ENCODE data around the gene SFTPD.

The SFTPD gene

DNA sequence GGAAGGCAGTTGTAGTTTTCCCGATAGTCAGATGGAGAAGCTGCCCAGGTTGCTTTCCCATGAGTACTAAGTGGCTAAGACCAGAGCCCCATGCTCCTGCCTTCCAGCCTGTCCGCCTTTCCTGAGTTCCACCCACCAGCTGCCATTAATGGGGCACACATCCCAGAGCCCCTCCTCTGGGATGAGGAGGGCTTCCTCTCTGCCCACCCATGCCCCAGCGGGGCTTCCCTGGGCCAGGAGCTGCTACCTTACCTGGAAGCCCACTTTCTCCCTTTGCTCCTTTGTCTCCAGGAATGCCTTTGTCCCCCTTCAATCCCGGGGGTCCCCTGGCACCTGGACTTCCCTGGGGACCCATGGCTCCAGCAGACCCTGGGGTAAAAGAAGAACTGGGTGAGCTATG is 7.8 kb downstream of the SFTPD start:
- H3K27me3 ChIP-seq (ENCODE audit: insufficient read depth, low read length), result no peaks in the 10 kb centered on the region
- no peak overlapping the region for H3K4me3 ChIP-seq (ENCODE audit: low read length)
- no peaks in the 10 kb centered on the region for H3K4me1 ChIP-seq (ENCODE audit: insufficient read depth, low read length)
- H3K36me3 ChIP-seq (ENCODE audit: insufficient read depth, low read length), result no peaks in the 10 kb centered on the region
- no peaks in the 10 kb centered on the region for H3K9me3 ChIP-seq (ENCODE audit: low read length)
- no peak overlapping the region for H2AFZ ChIP-seq (ENCODE audit: low read depth, low read length)

DNA sequence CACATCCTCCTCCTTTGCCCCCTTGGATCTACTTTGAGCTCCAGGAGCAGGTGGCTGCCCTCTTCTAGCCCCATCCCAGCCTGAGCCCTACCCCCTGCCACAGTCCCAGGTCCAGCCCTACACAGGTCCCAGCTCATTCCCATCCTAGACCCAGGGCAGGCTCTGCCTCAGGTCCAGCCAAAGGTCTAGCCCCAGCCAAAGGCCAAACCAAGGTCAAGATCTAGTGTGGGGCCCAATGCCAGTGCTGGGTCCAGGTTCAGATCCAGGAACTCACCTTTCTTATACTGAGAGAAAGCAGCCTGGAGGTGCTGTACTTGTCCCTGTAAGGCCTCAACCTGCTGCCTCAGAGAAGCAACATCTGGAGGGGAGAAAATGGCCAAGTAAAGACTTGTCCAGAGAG is 8.5 kb downstream of the SFTPD start:
- Histone ChIP-seq H2AFZ (ENCODE audit: low read depth, low read length) (no peak overlapping the region), H3K4me3 (ENCODE audit: low read length) (no peak overlapping the region), H3K4me1 (ENCODE audit: insufficient read depth, low read length) (no peaks in the 10 kb centered on the region), H3K27me3 (ENCODE audit: insufficient read depth, low read length) (no peaks in the 10 kb centered on the region), H3K9me3 (ENCODE audit: low read length) (no peaks in the 10 kb centered on the region), H3K36me3 (ENCODE audit: insufficient read depth, low read length) (no peaks in the 10 kb centered on the region)

DNA sequence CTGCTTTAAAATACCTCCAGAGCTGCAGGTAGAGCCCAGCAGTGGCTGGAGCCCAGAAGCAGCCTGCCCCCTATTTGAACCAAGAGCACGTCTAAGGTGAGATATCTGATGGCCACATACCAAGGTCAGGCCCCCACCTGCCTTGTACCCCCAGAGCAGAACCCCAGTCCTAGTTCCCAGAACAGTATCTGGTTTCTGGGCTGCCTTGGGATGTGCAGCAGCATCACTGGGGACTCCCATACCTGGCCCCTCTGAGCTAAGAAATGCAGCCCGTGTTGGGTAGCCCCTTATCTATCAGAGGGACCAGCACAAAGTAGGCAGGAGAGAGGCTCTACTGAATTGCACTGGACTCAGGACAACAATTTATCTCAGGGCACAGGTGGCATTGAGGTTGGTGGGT is 8.9 kb downstream of the SFTPD start:
- H2AFZ ChIP-seq (ENCODE audit: low read depth, low read length), result no peak overlapping the region

DNA sequence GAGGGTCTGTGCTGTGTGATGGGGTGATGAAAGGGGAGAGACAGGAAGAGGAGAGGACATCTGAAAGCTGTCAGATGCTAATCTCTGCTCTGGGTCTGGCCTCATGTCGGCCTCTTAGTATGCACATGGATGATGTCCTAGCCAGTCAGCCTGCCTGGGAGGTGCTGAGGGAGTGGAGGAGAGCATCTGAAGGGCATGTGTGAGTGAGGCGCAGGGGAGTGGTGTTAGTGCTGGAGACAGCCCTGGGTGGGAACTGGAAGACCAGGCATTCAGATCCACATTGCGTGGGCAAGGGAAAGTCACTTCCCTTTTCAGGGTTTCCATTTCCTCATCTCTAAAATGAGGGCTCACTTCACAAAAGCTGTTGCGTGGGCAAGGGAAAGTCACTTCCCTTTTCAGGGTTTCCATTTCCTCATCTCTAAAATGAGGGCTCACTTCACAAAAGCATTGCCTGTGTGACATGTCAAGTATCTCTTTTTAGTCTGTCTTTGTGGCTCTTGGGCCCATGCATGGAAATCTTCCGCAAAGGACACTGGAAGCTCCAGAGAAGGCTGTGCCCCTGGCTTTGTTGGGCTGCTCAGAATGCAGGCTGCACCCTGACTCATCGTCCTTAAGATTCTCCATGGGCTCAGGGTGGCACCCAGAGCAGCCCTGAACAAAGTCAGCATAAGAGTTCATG is 10.0 kb downstream of the SFTPD start:
- Histone ChIP-seq H3K27me3 (ENCODE audit: insufficient read depth, low read length) (no peaks in the 10 kb centered on the region), H3K4me1 (ENCODE audit: insufficient read depth, low read length) (no peaks in the 10 kb centered on the region), H3K9me3 (ENCODE audit: low read length) (no peaks in the 10 kb centered on the region), H3K4me3 (ENCODE audit: low read length) (no peak overlapping the region), H2AFZ (ENCODE audit: low read depth, low read length) (no peak overlapping the region), H3K36me3 (ENCODE audit: insufficient read depth, low read length) (no peaks in the 10 kb centered on the region)

More for the DNA sequence above, 8.9 kb downstream of the SFTPD start:
- H3K4me3 ChIP-seq (ENCODE audit: low read length), result no peak overlapping the region
- no peaks in the 10 kb centered on the region for H3K36me3 ChIP-seq (ENCODE audit: insufficient read depth, low read length)
- no peaks in the 10 kb centered on the region for H3K27me3 ChIP-seq (ENCODE audit: insufficient read depth, low read length)
- H3K9me3 ChIP-seq (ENCODE audit: low read length), result no peaks in the 10 kb centered on the region
- no peaks in the 10 kb centered on the region for H3K4me1 ChIP-seq (ENCODE audit: insufficient read depth, low read length)

DNA sequence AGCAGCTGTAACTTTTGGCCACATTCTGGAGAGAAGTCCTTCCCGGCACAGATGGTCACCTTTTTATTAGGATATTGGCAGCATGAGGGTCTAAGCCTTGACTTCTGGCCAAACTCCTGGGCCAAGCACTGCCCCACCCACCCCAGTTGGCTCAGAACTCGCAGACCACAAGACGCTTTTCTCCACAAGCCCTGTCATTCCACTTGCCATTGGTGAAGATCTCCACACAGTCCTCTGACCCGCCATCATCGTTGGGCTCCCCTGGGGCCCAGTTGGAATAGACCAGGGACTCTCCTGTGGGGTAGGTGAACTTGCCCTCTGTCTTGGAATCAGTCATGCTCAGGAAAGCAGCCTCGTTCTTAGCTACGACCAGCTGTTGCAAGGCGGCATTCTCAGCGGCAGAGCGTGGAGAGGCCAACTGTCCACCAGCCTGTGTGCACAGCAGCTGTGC is 11.2 kb downstream of the SFTPD start:
- no peaks in the 10 kb centered on the region for H3K9me3 ChIP-seq (ENCODE audit: low read length)
- no peaks in the 10 kb centered on the region for H3K36me3 ChIP-seq (ENCODE audit: insufficient read depth, low read length)
- H3K4me3 ChIP-seq (ENCODE audit: low read length), result no peak overlapping the region
- H3K4me1 ChIP-seq (ENCODE audit: insufficient read depth, low read length), result no peaks in the 10 kb centered on the region
- no peak overlapping the region for H2AFZ ChIP-seq (ENCODE audit: low read depth, low read length)
- no peaks in the 10 kb centered on the region for H3K27me3 ChIP-seq (ENCODE audit: insufficient read depth, low read length)

DNA sequence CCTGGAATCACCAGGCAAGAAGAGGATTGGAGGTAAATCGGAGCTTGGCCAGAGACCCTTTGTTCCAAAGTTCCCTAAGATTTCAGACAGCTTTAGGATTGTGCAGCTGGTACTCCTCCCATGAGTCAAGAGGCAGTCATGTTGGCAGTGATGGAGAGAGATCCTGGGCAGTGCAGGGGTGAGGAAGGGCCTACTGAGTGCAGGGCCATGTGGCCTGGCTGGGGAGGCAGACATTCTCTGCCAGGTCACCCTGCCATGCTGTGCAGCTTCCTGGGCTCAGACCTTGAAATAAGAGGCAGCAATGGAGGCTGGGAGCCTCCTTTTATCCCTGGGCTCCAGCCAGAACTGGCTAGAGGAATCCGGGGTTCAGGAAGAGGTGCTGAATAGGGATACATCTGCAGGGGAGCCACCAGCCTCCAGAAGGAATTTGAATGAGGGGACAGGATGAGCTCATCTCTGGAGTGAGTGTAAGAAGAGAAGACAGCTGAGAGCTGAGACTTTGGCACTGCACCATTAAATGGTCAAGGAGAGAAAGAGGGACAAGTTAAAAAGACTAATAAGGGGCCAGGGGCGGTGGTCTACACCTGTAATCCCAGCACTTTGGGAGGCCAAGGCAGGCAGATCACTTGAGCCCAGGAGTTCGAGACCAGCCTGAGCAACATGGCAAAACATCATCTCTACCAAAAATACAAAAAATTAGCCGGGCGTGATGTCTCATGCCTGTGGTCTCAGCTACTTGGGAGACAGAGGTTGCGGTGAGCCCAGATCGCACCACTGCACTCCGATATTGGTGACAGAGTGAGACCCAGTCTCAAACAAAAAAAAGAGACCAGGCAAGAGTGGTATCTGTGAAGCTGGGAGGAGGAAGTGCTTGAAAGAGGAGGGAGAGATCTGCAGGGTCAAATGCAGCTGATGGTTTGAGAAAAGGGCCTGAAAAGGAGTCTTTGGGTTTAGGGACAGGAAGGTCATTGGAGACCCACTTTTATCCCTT is 12.0 kb downstream of the SFTPD start:
- no peaks in the 10 kb centered on the region for H3K36me3 ChIP-seq (ENCODE audit: insufficient read depth, low read length)
- H3K9me3 ChIP-seq (ENCODE audit: low read length), result no peaks in the 10 kb centered on the region
- no peaks in the 10 kb centered on the region for H3K4me1 ChIP-seq (ENCODE audit: insufficient read depth, low read length)
- H2AFZ ChIP-seq (ENCODE audit: low read depth, low read length), result no peak overlapping the region
- no peak overlapping the region for H3K4me3 ChIP-seq (ENCODE audit: low read length)
- H3K27me3 ChIP-seq (ENCODE audit: insufficient read depth, low read length), result no peaks in the 10 kb centered on the region

DNA sequence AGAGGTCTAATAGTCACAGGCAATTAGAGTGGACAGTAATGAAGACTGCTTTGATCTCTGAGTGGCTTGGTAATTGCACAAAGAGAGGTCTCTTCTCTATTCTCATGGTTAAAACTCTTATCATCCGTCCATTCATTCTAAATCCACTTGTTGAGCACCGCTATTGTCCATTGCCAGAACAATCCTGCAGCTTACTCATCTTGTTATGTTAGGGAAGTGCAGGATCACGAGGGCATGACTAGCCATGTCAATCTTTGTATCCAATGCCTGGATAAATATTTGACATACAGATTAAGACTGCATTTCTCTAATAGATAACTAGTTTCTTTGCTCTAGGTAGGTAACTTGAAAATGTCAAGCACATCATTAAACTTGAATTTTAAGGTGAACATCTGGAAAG is 14.9 kb downstream of the SFTPD start:
- Histone ChIP-seq H3K27me3 (ENCODE audit: insufficient read depth, low read length) (no peaks in the 10 kb centered on the region), H3K9me3 (ENCODE audit: low read length) (no peaks in the 10 kb centered on the region), H2AFZ (ENCODE audit: low read depth, low read length) (no peak overlapping the region), H3K36me3 (ENCODE audit: insufficient read depth, low read length) (no peaks in the 10 kb centered on the region), H3K4me1 (ENCODE audit: insufficient read depth, low read length) (no peaks in the 10 kb centered on the region), H3K4me3 (ENCODE audit: low read length) (no peak overlapping the region)

DNA sequence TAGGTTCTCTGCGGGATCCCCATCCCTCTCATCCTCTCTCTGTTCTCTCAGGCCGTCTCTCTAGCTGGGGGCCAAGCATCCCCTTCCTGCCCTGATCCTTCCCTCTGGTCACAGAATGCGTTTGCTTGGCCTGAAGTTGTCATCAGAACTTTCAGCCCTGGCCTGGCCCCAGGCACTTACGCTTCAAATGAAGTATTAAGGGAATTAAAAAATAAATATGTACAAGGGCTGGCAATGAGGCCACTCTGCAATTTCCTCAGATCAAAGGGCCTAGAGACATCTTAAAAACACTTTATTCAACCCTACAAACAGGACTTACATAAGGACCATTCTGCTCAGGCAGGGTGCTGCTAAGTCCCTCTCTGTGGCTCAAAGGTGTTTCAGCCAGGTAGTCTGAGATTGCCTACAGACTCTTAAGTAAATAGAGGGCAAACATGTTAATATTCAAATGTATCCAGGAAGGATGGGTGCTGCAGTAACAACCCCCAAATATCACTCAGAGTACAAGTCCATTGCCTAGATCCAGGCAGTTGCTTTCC is 16.0 kb downstream of the SFTPD start:
- Histone ChIP-seq H2AFZ (ENCODE audit: low read depth, low read length) (no peak overlapping the region), H3K4me3 (ENCODE audit: low read length) (no peak overlapping the region), H3K27me3 (ENCODE audit: insufficient read depth, low read length) (no peaks in the 10 kb centered on the region), H3K36me3 (ENCODE audit: insufficient read depth, low read length) (no peaks in the 10 kb centered on the region), H3K9me3 (ENCODE audit: low read length) (no peaks in the 10 kb centered on the region), H3K4me1 (ENCODE audit: insufficient read depth, low read length) (no peaks in the 10 kb centered on the region)

DNA sequence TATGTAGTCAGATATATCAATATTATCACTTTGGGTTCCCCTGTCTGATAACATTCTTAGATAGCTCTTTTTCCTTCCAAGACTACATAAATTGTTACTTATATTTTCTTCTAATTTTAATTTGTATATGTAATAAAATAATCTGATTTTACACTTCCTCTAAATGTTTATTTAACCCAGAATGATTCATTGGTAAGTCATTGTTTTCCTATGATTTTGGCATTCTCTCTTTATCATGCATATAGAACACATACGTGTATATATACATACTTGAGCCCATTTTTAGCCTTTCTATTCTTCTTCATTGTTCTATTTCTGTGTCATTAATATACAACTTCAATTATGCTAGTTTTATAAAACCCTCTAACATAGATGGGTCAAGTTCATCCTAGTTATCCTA is 16.6 kb downstream of the SFTPD start:
- Histone ChIP-seq H3K9me3 (ENCODE audit: low read length) (no peaks in the 10 kb centered on the region), H3K4me1 (ENCODE audit: insufficient read depth, low read length) (no peaks in the 10 kb centered on the region), H3K4me3 (ENCODE audit: low read length) (no peak overlapping the region), H3K27me3 (ENCODE audit: insufficient read depth, low read length) (no peaks in the 10 kb centered on the region), H3K36me3 (ENCODE audit: insufficient read depth, low read length) (no peaks in the 10 kb centered on the region), H2AFZ (ENCODE audit: low read depth, low read length) (no peak overlapping the region)

DNA sequence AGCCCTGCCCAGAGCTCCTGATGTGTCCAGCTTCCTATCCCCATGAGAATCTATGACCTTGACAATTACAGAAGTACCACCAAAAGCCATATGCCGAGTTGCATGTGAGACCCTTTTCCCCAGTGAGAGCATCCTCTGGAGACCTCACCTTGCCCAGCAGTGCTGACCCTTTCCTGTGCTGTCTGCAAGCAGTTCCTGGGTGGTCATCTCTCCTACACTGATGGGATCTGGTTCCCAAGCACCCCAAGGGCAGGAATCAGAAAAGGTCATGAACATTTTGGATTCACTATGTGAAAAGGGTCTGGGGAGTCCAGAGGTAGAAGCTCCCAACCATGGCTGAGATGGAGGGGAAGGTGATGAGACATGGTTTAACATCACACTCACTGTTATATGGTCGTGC is 18.2 kb downstream of the SFTPD start:
- no peaks in the 10 kb centered on the region for H3K27me3 ChIP-seq (ENCODE audit: insufficient read depth, low read length)
- H3K4me1 ChIP-seq (ENCODE audit: insufficient read depth, low read length), result no peaks in the 10 kb centered on the region
- H3K36me3 ChIP-seq (ENCODE audit: insufficient read depth, low read length), result no peaks in the 10 kb centered on the region
- no peaks in the 10 kb centered on the region for H3K9me3 ChIP-seq (ENCODE audit: low read length)
- no peak overlapping the region for H3K4me3 ChIP-seq (ENCODE audit: low read length)
- no peak overlapping the region for H2AFZ ChIP-seq (ENCODE audit: low read depth, low read length)

DNA sequence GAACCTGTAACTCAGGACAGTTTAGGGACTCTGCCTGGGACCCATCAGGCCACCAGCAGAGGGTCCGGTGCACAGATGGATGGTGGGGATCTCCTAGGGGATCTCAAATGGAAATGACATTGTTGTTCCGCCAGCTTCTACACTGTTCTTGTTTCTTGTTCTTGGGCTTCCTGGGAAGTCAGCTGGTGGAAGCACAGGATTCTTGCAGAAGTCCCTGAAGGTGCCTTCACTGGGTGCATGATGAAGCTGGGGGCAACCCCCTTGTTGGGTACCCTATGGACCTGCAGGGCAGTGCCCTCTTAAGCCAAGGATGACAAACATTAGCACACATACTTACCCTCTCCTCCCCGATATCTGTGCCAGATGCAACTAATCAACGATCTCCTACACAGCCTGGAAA is 18.6 kb downstream of the SFTPD start:
- H2AFZ ChIP-seq (ENCODE audit: low read depth, low read length), result no peak overlapping the region
- H3K36me3 ChIP-seq (ENCODE audit: insufficient read depth, low read length), result no peaks in the 10 kb centered on the region
- H3K4me3 ChIP-seq (ENCODE audit: low read length), result no peak overlapping the region
- no peaks in the 10 kb centered on the region for H3K9me3 ChIP-seq (ENCODE audit: low read length)
- no peaks in the 10 kb centered on the region for H3K27me3 ChIP-seq (ENCODE audit: insufficient read depth, low read length)
- no peaks in the 10 kb centered on the region for H3K4me1 ChIP-seq (ENCODE audit: insufficient read depth, low read length)

DNA sequence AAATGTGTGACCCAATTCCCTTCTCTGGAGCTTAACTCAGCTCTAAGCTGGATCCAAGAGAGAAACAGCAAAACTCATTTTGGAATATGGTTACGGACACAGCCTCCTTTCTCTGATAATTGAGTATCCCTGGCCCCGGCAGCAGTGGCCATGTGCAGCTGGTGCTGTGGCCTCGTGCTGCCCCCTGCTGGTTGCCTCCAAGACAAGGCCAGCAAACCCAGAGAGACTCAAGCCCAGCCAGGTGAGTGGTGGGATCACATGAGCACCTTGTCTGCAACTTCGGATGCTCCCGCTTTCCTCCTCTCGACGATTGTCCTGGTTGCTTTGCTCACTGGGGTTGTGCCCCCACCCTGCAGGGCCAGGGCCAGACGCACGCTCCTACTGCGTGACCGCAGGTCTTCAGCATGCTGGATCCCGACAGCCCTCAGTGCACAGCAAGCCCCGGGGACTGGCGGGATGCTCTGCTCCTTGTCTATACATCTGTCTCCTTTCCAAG is 19.4 kb downstream of the SFTPD start:
- no peak overlapping the region for H2AFZ ChIP-seq (ENCODE audit: low read depth, low read length)
- no peaks in the 10 kb centered on the region for H3K9me3 ChIP-seq (ENCODE audit: low read length)
- no peaks in the 10 kb centered on the region for H3K27me3 ChIP-seq (ENCODE audit: insufficient read depth, low read length)
- H3K4me3 ChIP-seq (ENCODE audit: low read length), result no peak overlapping the region
- H3K36me3 ChIP-seq (ENCODE audit: insufficient read depth, low read length), result no peaks in the 10 kb centered on the region
- no peaks in the 10 kb centered on the region for H3K4me1 ChIP-seq (ENCODE audit: insufficient read depth, low read length)

DNA sequence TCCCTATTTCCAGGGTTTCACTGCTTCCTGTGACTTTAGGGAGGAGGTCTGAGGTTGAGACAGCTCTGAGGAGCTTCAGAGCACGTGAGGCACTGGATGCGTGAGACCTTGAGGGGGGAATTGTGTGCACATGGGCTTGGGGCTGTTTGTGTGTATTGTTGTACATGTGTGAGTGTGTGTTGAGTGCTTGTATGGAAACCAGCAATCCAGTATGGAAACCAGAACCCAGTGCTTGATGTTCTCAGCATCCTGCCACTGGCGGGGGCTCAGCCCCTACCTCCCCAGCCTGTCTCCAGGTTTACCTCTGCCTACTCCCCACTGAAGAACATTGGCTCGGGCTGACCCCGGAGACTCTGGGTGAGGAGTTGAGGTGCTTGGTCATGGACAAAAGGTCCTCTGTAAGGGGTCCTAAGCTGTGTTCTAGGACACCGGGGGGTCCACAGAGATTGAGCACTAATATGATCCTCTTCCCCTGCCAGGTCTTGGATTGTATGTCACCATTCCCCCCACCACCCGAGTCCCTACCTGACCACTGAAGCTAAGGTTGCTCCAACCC is 20.8 kb downstream of the SFTPD start:
- Histone ChIP-seq H3K9me3 (ENCODE audit: low read length) (no peaks in the 10 kb centered on the region), H3K4me3 (ENCODE audit: low read length) (no peak overlapping the region), H2AFZ (ENCODE audit: low read depth, low read length) (no peak overlapping the region), H3K4me1 (ENCODE audit: insufficient read depth, low read length) (no peaks in the 10 kb centered on the region), H3K36me3 (ENCODE audit: insufficient read depth, low read length) (no peaks in the 10 kb centered on the region), H3K27me3 (ENCODE audit: insufficient read depth, low read length) (no peaks in the 10 kb centered on the region)
